NCI-H146 treated with DMSO at 0.1 percent for 48 hours (cell line): Measurements from ENCODE around the gene CCDC47.
"Not testable (repeated sequence)": the region's sequence is repeated elsewhere in the genome, so short reads cannot be mapped to it uniquely, and the experiment has no call there.

Experiments
- DNase-seq: peaks from one replicate; lab custom pipeline; 2025; ENCODE audit not compliant: unreplicated experiment; lab: John Stamatoyannopoulos, UW

Gene CCDC47

DNA sequence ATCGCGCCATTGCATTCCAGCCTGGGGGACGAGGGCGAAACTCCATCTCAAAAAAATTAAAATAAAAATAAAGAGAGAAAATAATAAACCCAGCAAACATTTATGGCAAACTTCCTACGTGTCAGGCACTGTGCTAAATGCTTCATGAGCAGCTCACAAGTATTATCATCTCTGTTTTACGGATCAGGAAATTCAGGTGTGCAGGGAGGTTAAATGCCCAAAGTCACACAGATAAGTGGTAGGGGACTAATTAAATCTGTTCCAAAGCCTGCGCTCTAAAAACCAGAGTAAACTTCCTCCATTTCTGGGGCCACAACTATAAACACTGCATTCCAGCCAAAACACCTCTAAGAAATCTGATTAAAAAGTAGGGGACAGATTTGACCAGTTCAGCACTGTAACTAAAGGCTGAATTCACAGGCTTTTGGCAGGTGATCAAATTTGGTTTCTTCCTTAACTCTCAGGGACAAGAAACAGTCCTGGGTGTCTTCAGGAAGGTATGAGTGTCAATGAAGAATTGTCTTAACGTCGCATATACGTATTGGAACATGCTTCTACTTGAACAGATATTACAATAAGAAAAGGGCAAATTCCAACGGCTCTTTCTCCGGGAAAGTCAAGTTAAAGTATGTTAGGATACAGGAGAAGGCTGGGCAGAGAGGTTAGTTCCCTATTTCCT, 32.8 kb downstream of the CCDC47 start:
- no peak for DNase-seq

- DNase-seq: no peak
Measured at GRCh38 chr17:63735691-63736090, 37.7 kb downstream of the CCDC47 start.

GRCh38 chr17:63722403-63722802, 51.0 kb downstream of the CCDC47 start:
- no peak for DNase-seq

GRCh38 chr17:63720194-63720593, 53.2 kb downstream of the CCDC47 start:
- not testable (repeated sequence) for DNase-seq

- no peak for DNase-seq
Measured at GRCh38 chr17:63718988-63719387, 54.4 kb downstream of the CCDC47 start.

- DNase-seq: no peak
Measured at GRCh38 chr17:63716426-63716825, 57.0 kb downstream of the CCDC47 start.

- no peak for DNase-seq
Measured at GRCh38 chr17:63714550-63715277, 58.7 kb downstream of the CCDC47 start.

- no peak for DNase-seq
Measured at GRCh38 chr17:63709110-63709509, 64.3 kb downstream of the CCDC47 start.

GRCh38 chr17:63707151-63707550, 66.2 kb downstream of the CCDC47 start:
- no peak for DNase-seq

DNA sequence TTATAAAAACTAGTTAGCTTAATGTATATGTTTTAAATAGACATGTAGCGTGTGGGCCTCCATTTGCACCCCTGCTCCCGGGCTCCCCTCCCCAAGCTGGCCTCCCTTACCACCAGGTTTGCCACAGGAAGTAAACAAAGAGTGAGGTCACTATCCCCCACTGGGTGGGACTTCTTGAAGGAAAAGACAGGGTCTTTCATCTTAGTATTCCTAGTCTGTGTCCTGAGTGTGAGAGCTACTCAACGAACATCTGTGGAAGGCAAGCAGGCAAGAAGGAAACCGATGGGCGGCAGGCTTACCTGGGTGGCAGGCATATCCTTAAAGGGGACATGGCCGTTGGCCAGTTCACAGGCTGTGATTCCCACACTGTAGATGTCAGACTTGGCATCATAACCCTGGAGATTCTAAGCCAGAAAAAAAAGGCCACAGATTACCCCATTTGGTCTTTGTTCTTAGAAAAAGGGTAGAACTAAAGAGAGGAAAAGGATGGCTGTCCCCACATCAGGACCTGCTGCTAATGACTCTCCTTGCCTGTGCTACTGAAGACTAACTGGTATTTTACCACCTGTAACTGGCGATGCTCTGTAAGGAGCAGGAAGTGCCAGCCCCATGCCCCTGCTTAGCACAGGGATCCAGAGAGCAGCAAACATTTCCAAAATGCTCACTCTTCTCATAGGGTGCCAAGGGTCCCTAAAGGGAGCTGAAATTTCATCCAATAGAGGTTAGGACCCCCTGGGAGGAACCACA, 66.9 kb downstream of the CCDC47 start:
- no peak for DNase-seq

- DNase-seq: no peak
Measured at GRCh38 chr17:63705657-63706056, 67.7 kb downstream of the CCDC47 start.

DNA sequence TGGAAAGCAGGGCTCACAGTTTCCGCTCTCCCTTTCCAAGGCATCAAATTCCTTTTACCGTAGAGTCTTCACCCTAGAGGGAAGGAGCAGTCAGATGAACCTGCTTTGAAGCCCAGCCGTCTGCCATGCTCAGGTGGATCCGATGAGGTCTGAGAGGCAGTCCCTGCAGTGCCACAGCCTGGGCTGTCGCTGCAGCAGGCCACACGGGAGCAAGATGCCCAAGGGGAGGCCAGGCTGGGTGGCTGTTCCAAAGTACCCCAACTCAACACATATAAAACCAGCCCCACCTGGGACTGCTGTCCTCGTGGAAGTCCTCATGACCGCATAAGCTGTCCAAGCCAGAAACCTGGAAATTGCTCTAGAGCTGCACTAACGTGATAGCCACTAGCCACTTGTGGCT, 68.6 kb downstream of the CCDC47 start:
- no peak for DNase-seq

DNA sequence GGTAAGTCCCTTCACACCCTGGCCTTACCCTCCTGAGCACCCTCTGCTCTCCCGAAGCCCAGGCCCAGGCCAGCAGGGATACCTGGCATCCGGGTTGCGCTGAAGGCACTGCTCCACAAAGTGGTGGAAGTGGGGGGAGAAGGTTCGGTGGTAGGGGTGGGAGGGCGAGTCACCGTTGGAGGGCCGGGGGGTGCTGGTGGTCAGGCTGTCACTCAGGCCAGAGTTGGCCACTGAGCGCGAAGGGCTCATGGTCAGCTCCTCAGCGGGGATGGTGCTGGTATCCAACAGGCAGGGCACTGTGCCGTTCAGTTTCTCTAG, 69.2 kb downstream of the CCDC47 start:
- no peak for DNase-seq

DNA sequence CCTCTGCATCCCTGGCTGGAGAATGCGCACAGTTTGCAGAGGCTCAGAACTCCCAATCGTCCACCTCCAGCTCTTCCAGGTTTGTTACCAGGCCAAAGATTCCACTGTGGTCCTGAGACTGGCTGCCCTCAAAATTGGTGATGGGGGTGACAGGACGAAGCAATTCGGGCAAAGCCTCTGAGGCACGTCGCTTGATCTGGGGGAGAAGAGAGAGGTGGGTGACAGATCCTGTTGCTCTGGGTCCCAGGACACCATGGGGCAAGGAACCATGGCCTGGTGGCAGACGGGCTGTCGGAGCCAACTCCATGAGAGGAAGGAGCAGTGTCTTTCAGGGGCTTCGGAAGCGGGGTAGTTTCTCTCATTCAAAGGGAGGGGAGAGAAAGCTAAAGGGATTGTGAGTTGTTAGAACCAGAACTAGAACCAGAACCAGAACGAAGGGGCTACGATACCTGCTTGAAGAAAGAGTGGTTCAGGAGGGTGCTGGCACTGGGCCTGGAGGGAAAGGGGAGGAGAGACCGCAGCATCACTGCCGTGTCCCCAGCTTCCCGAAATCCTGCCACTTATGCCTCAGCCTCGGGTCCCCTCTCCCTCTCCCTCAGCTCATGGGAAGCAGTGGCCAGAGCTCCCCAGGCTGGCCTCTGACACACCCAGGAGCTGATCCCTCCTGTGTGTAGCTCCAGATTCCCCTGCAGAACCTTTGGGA, 69.7 kb downstream of the CCDC47 start:
- DNase-seq: no peak

- no peak for DNase-seq
Measured at GRCh38 chr17:63703029-63703428, 70.4 kb downstream of the CCDC47 start.

DNA sequence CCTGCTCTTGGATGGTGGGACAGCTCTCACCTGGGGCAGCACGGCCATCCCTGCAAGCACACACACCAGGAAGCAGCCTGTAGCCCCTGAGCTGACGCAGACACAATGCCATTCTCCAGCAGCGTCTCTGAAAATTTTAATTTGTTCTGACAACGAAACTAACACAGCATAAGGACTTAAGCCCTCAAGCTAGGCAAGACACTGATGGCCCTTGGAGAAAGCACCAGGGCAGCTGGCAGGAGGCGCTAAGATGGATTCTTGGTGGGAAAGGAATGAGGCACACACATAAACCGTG, 70.7 kb downstream of the CCDC47 start:
- DNase-seq: no peak

DNA sequence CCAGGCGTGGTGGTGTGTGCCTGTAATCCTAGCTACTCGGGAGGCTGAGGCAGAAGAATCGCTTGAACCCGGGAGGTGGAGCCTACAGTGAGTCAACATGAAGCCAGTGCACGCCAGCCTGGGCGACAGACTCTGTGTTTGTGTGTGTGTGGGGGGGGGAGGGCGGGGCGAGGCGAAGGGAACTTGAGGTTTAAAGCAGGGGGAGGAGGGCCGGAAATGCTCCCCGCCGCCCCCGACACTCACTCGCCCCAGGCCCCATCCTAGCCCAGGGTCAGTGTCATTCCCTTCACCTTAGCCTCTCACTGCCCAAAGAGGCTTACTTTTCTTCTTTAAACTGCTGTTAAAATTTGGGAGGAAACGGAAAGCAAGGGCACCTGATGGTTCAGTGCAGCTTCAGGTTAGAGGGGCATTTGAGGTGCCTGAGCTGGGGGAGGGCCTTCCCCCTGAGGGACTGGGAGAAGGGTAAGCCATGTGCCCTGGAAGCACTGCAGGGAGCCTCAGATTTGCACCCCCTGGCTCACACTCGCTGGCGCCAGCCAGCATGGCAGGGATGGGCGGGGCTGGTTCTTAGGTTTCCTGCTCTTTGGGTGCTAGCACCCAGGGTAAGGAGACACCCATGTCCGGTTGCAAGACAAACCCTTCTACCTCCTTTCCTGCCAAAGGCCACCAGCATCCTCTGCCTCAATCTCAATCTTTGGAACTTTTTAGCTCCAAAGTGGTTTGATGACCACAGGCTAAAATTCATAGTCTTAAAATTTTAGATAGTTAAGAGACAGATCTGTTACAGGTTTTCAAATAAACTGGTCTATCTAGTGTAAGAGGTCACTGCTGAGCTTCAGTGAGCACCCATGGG, 71.3 kb downstream of the CCDC47 start:
- DNase-seq: no peak

DNA sequence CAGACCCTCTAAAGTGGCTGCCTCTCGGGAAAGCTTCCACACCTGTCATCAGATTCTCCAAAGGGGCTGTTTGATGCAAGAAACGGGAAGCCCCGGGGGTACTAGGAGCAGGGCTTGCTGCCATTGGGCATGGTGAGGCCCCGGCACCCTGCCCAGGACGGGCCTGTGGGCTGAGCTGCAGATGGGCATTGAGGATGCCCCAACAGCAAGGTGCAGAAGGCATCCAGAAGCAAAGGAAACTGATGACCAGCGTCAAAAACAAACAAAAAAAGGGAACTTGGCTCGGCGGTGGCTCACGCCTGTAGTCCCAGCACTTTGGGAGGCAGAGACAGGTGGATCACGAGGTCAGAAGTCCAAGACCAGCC, 72.0 kb downstream of the CCDC47 start:
- DNase-seq: no peak

DNA sequence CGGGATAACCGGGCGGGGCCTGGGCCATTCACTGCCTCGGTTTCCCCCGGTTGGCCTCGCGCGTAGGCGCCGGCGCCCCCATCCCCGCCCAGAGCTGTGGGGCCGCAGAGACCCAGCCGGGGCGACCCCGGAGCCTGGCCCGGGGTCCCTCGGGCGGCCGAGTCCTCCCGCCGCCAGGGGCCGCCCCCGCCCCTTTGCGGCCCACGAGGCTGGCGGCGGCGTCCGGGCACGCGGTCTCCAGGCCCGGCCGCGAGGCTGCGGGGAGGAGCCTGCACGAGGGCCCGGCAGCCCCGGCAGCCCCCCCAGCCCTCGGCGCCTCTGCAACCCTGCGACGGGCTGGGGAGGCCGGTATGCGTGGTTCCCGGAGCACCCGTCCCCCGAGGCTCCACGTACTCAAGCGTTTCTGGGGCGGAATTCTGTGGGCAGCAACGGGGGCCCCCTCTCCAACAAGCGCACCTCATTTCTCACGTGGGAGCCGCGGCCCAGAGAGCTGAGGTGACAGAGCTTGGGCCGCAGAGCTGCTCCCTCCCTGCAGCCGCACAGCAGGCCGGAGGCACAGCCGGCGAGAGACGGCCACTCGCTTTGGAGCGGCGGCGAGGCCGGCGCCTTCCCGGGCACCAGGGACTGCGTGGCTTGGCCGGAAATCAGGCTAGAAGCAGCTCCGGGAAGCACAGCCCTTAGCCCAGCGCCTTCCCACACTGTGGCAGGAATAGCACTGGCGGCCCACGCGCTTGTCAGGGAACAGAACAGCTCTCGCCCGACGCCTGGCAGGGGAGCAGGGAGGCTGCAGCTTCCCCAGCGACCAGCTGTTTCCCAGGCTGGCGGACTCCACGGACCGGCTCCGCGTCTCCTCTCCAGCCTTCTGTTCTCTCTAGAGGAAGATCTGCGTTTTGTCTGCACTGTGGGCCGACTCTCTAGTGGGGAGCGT, 72.6 kb downstream of the CCDC47 start:
- peak; percentile 29 for DNase-seq
